GM12865 (cell line): Measurements from ENCODE around the gene SH3PXD2B.
"Not testable (repeated sequence)": the region's sequence is repeated elsewhere in the genome, so short reads cannot be mapped to it uniquely, and the experiment has no call there.

Experiments used
- DNase-seq: peaks from one replicate; pipeline ENCODE4 v3.0.0; 2010; ENCODE audit warnings: low read depth
- H3K4me3 ChIP-seq: 2 replicates; pipeline ENCODE4 v1.5.1; 2011; ENCODE audit warnings: mild to moderate bottlenecking, low read depth, low read length, control low read depth
- CTCF ChIP-seq: IDR thresholded peaks from 2 replicates; pipeline ENCODE4 v1.5.1; 2011; ENCODE audit warnings: low read length, control low read depth, low read depth, inconsistent platforms; ENCODE audit not compliant: insufficient read depth; ENCODE audit errors: missing control alignments

The SH3PXD2B gene

GRCh38 chr5:172399826-172400225, 54.5 kb downstream of the SH3PXD2B start:
- TF ChIP-seq CTCF = no peak
- DNase-seq = no peak
- no peak overlapping the region for H3K4me3 ChIP-seq

GRCh38 chr5:172399336-172399735, 55.0 kb downstream of the SH3PXD2B start:
- no peak for TF ChIP-seq CTCF
- DNase-seq = no peak
- no peak overlapping the region for H3K4me3 ChIP-seq

- H3K4me3 ChIP-seq, DNase-seq: not testable (repeated sequence)
These were observed 55.7 kb downstream of the SH3PXD2B start for GRCh38 chr5:172398645-172399044.

DNA sequence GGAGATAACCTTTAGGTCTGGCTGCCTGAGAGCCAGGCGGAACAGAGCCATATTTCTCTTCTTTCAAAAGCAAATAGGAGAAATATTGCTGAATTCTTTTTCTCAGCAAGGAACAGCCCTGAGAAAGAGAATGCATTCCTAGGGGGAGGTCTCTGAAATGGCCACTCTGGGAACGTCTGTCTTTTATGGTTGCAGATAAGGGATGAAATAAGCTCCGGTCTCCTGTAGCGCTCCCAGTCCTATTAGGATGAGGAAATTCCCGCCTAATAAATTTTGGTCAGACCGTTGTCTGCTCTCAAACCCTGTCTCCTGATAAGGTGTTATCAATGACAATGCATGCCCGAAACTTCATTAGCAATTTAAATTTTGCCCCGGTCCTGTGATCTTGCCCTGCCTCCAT, 57.3 kb downstream of the SH3PXD2B start:
- not testable (repeated sequence) for H3K4me3 ChIP-seq, DNase-seq

DNA sequence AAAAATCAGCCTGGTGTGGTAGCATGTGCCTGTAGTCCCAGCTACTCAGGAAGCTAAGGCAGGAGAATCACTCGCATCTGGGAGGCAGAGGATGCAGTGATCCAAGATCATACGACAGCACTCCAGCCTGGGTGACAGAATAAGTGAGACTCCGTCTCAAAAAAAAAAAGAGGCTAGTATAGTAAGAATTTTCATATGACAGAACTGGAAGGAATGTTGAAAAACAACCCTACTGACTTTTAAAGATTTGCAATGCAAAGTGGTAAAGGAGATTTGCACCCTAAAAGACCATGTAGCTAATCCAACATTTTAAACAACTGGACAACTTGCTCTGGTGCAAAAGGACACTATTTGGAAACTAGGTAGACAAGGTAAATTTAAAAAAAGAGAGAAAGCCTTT, 58.1 kb downstream of the SH3PXD2B start:
- no peak overlapping the region for H3K4me3 ChIP-seq
- DNase-seq = no peak
- TF ChIP-seq CTCF = no peak

GRCh38 chr5:172395483-172395882, 58.8 kb downstream of the SH3PXD2B start:
- no peak for DNase-seq
- H3K4me3 ChIP-seq = no peak overlapping the region

DNA sequence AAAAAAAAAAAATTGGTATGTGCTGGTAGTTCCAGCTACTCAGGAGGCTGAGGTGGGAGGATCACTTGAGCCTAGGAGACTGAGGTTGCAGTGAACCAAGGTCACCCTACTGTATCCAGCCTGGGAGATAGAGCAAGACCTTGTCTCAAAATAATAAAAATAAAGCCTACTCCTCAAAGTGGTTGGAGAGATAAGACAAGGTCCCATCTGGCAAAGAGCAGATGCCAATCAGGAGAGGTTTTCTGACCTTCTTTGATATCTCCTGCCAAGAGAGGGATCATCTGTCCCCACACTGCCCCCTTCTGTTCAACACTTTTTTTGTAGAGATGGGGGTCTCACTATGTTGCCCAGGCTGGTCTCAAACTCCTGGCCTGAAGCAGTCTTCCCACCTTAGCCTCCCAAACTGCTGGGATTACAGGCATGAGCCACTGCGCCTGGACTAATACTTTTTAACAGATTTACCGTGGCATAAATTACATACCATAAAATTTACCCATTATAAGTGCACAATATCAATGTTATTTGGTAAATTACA, 64.7 kb downstream of the SH3PXD2B start:
- TF ChIP-seq CTCF = no peak
- DNase-seq = no peak
- no peak overlapping the region for H3K4me3 ChIP-seq

More at GRCh38 chr5:172395483-172395882, 58.8 kb downstream of the SH3PXD2B start:
- TF ChIP-seq CTCF = no peak

DNA sequence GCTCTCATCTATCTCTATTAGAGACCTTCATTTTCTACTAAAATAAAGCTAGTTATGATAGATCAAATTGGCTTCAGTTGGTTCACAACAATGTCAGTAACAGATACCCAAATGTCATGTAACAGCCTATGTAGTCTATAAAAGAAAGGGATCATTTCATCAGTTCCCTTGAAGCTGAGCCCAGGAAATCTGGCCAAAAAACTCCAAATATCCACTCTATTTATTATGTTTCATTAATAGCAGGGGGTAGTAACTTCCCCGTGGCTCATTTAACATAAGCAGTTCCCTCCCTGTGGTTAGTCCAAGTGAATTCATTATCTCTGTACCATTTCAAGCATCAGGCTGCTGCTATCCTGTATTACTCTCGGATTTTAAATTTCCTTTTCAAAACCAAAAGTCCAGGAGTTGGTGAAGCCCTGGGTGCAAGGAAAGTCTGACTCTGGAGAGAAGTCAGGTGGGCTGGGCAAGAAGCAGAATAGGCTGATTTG, 66.0 kb downstream of the SH3PXD2B start:
- DNase-seq = no peak
- TF ChIP-seq CTCF = no peak
- H3K4me3 ChIP-seq = no peak overlapping the region
